H1 (cell line): ENCODE measurements around the gene ZCCHC17. TPM values are rescaled to one million over a fixed set of nuclear protein-coding genes. Genes with fewer than 3 reads are reported as not detected.

Source experiments
- MAFK ChIP-seq: IDR thresholded peaks from 2 replicates; pipeline ENCODE4 v1.6.1; 2012; ENCODE audit warnings: low read depth, mild to moderate bottlenecking, improper control_type of control experiment, low read length
- PHF8 ChIP-seq: fragments of 200-600 bp; sonication (generic); conservative IDR thresholded peaks from 2 replicates; pipeline ENCODE4 v1.7.1; 2012; ENCODE audit warnings: low read depth, mild to moderate bottlenecking, inconsistent platforms, low read length, moderate library complexity
- POLR2AphosphoS5 ChIP-seq: IDR thresholded peaks from 2 replicates; pipeline ENCODE4 v1.6.1; 2011; ENCODE audit warnings: low read depth, low read length
- SP2 ChIP-seq: IDR thresholded peaks from 2 replicates; pipeline ENCODE4 v1.6.1; 2012; ENCODE audit warnings: mild to moderate bottlenecking, low read length, inconsistent platforms
- YY1 ChIP-seq: IDR thresholded peaks from 2 replicates; pipeline ENCODE4 v1.6.1; 2011; ENCODE audit warnings: low read depth, mild to moderate bottlenecking, low read length
- polyA plus RNA-seq, 7 experiments: library from polyadenylated mRNA; depleted of rRNA in 3 of 7; stranded (reverse) in 5 of 7; unstranded in 2 of 7; fragments of >200 nt in 5 of 7; fragments of 200-250 nt in 2 of 7; gene quantifications; 1 replicate in 5 of 7; 2 replicates in 1 of 7; 4 replicates in 1 of 7; pipeline versions ENCODE4 v1.2.1 to v1.2.3, GENCODE V29; 2011 to 2013; ENCODE audit warnings: missing spikeins in 2 of 7, mixed read lengths in 2 of 7
- total RNA-seq: library from RNA; stranded (reverse); fragmentation: NEBNext Ultra II Directional; extraction: Animal tissue kit (Norgen Biotek cat#: 25700); gene quantifications from 2 replicates; pipeline ENCODE4 v1.2.1, GENCODE V29; 2021
- TF ChIP-seq, protein P1 (sequence below): IDR thresholded peaks from 2 replicates; pipeline ENCODE4 v1.6.1; 2012; ENCODE audit warnings: inconsistent platforms
- TF ChIP-seq, protein P2 (sequence below): IDR thresholded peaks from 2 replicates; pipeline ENCODE4 v1.6.1; 2011; ENCODE audit warnings: low read depth, mild to moderate bottlenecking, low read length; ENCODE audit not compliant: insufficient read depth

The ZCCHC17 gene
- total and polyA plus RNA-seq, 2 of the 8 experiments (the other 6 are each of a cell fraction or from before 2014, with no cell fraction given) = 51.6 to 59.3 TPM

- TF ChIP-seq PHF8 = no peak
- no peak for TF ChIP-seq MAFK
- TF ChIP-seq, protein P1, sequence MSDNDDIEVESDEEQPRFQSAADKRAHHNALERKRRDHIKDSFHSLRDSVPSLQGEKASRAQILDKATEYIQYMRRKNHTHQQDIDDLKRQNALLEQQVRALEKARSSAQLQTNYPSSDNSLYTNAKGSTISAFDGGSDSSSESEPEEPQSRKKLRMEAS = peak; percentile 92
- no peak for TF ChIP-seq YY1
- TF ChIP-seq, protein P2, sequence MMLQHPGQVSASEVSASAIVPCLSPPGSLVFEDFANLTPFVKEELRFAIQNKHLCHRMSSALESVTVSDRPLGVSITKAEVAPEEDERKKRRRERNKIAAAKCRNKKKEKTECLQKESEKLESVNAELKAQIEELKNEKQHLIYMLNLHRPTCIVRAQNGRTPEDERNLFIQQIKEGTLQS = no peak
- no peak for TF ChIP-seq SP2
- TF ChIP-seq POLR2AphosphoS5 = no peak
- TF ChIP-seq, all 59 proteins: peak for 11
Observed at GRCh38 chr1:31394584-31395193, 97.9 kb downstream of the ZCCHC17 start (continued).
